ENCODE results near the gene FOXP1.

DNA sequence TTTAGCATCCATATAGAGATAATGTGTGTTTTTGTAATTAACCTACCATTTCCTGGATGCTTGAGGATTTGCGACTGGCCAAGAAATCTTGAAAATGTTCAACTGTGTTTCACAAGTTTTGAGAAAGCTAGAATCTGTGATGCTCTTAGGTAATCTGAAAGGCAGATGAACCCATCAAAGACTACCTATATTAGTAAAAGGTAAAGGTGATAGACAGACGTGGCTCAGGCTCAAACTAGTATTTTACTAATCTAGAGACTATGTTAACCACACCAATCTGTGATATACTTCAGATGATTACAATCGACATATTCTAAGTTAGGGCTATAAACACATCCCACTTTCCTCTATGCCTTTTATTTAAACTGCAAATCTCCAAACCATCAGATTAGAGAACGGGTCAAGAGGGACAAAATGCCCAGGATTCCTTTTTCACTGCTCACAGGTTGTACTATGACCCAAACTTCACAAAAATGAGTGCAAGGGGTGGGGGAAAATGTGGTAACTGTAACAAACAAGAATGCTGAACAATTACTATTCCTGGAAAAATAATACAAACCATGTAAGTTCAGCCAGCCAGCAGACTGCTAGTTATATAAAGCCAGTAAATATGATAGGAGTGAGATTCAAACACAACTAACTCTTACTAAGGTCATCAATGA is 295.1 kb downstream of the FOXP1 start:
- TF ChIP-seq, protein P1, sequence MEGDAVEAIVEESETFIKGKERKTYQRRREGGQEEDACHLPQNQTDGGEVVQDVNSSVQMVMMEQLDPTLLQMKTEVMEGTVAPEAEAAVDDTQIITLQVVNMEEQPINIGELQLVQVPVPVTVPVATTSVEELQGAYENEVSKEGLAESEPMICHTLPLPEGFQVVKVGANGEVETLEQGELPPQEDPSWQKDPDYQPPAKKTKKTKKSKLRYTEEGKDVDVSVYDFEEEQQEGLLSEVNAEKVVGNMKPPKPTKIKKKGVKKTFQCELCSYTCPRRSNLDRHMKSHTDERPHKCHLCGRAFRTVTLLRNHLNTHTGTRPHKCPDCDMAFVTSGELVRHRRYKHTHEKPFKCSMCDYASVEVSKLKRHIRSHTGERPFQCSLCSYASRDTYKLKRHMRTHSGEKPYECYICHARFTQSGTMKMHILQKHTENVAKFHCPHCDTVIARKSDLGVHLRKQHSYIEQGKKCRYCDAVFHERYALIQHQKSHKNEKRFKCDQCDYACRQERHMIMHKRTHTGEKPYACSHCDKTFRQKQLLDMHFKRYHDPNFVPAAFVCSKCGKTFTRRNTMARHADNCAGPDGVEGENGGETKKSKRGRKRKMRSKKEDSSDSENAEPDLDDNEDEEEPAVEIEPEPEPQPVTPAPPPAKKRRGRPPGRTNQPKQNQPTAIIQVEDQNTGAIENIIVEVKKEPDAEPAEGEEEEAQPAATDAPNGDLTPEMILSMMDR (IDR thresholded peaks at IDR 0.05) = no peak
- no peak for TF ChIP-seq EZH2phosphoT487 (IDR thresholded peaks at IDR 0.05)
- no peak for TF ChIP-seq EZH2 (IDR thresholded peaks at IDR 0.05)

Data from neural progenitor cell (in vitro differentiated cells).